Fibroblast of gingiva (primary cell): ENCODE measurements around the gene VASH2.
"Not testable (repeated sequence)": the region's sequence is repeated elsewhere in the genome, so short reads cannot be mapped to it uniquely, and the experiment has no call there.

Experiments used
- DNase-seq: peaks from one replicate; pipeline ENCODE4 v3.0.0-alpha.2; 2011; ENCODE audit warnings: low read depth

VASH2 gene

GRCh38 chr1:212981571-212982328, 31.4 kb downstream of the VASH2 start:
- DNase-seq, result no peak

GRCh38 chr1:212982430-212983152, 32.2 kb downstream of the VASH2 start:
- DNase-seq, result no peak

GRCh38 chr1:212983482-212983881, 33.1 kb downstream of the VASH2 start:
- DNase-seq, result no peak

- no peak for DNase-seq
Measured at GRCh38 chr1:212984522-212985291, 34.4 kb downstream of the VASH2 start.

GRCh38 chr1:212986551-212986950, 36.2 kb downstream of the VASH2 start:
- DNase-seq, result no peak

GRCh38 chr1:212987702-212988322, 37.5 kb downstream of the VASH2 start:
- DNase-seq, result peak; percentile 33

GRCh38 chr1:212990276-212990675, 39.9 kb downstream of the VASH2 start:
- no peak for DNase-seq

- not testable (repeated sequence) for DNase-seq
Measured at GRCh38 chr1:212993960-212994359, 43.6 kb downstream of the VASH2 start.

- no peak for DNase-seq
Measured at GRCh38 chr1:212994926-212995325, 44.6 kb downstream of the VASH2 start.

- DNase-seq, result no peak
Measured at GRCh38 chr1:213003256-213003655, 52.9 kb downstream of the VASH2 start.

GRCh38 chr1:213008564-213008963, 58.2 kb downstream of the VASH2 start:
- no peak for DNase-seq

- DNase-seq, result peak; percentile 2
Measured at GRCh38 chr1:213014642-213015041, 64.3 kb downstream of the VASH2 start.

- peak; percentile 97 for DNase-seq
Measured at GRCh38 chr1:213015099-213016050, 65.0 kb downstream of the VASH2 start, which contains the start of gene ANGEL2. TSS of gene ANGEL2 (minus strand) at chr1:213015867. CDS start at chr1:213015671, 196 bp downstream.

- DNase-seq, result no peak
Measured at GRCh38 chr1:213017447-213018273, 67.3 kb downstream of the VASH2 start.

- no peak for DNase-seq
Measured at GRCh38 chr1:213019450-213019849, 69.1 kb downstream of the VASH2 start.

GRCh38 chr1:213020016-213020415, 69.7 kb downstream of the VASH2 start:
- no peak for DNase-seq

GRCh38 chr1:213027024-213027423, 76.7 kb downstream of the VASH2 start:
- not testable (repeated sequence) for DNase-seq

- no peak for DNase-seq
Measured at GRCh38 chr1:213032651-213033050, 82.3 kb downstream of the VASH2 start.

- no peak for DNase-seq
Measured at GRCh38 chr1:213034713-213035112, 84.4 kb downstream of the VASH2 start.

GRCh38 chr1:213035573-213035972, 85.2 kb downstream of the VASH2 start:
- DNase-seq, result no peak
